ENCODE measurements around the gene LCN2.

The LCN2 gene

GRCh38 chr9:128168731-128169308 is 19.6 kb downstream of the LCN2 start:
- no peak for DNase-seq (ENCODE audit: low read depth)

- no peak for DNase-seq (ENCODE audit: low read depth)
Measured at GRCh38 chr9:128169492-128169891, 20.2 kb downstream of the LCN2 start.

GRCh38 chr9:128169925-128170324 is 20.7 kb downstream of the LCN2 start:
- no peak for DNase-seq (ENCODE audit: low read depth)

GRCh38 chr9:128174062-128174461 is 24.8 kb downstream of the LCN2 start:
- no peak for DNase-seq (ENCODE audit: low read depth)

- DNase-seq (ENCODE audit: low read depth): peak; percentile 82
Measured at GRCh38 chr9:128175102-128175563, 25.9 kb downstream of the LCN2 start.

- no peak for DNase-seq (ENCODE audit: low read depth)
Measured at GRCh38 chr9:128175726-128176125, 26.5 kb downstream of the LCN2 start.

GRCh38 chr9:128178806-128179431 is 29.7 kb downstream of the LCN2 start:
- DNase-seq (ENCODE audit: low read depth): no peak

- no peak for DNase-seq (ENCODE audit: low read depth)
Measured at GRCh38 chr9:128180001-128180400, 30.7 kb downstream of the LCN2 start.

- DNase-seq (ENCODE audit: low read depth): no peak
Measured at GRCh38 chr9:128180447-128180846, 31.2 kb downstream of the LCN2 start.

- peak; percentile 48 for DNase-seq (ENCODE audit: low read depth)
Measured at GRCh38 chr9:128181480-128181879, 32.2 kb downstream of the LCN2 start.

GRCh38 chr9:128182893-128183588 is 33.8 kb downstream of the LCN2 start:
- no peak for DNase-seq (ENCODE audit: low read depth)

GRCh38 chr9:128185979-128186965 is 37.0 kb downstream of the LCN2 start:
- DNase-seq (ENCODE audit: low read depth): no peak

GRCh38 chr9:128187361-128187760 is 38.1 kb downstream of the LCN2 start:
- DNase-seq (ENCODE audit: low read depth): no peak

GRCh38 chr9:128188209-128188608 is 39.0 kb downstream of the LCN2 start:
- no peak for DNase-seq (ENCODE audit: low read depth)

- no peak for DNase-seq (ENCODE audit: low read depth)
Measured at GRCh38 chr9:128190013-128190412, 40.8 kb downstream of the LCN2 start.

GRCh38 chr9:128190516-128191405 is 41.5 kb downstream of the LCN2 start:
- no peak for DNase-seq (ENCODE audit: low read depth)

- peak; percentile 82 for DNase-seq (ENCODE audit: low read depth)
Measured at GRCh38 chr9:128191406-128192046, 42.3 kb downstream of the LCN2 start, which contains the start of gene CIZ1. TSS of gene CIZ1 (minus strand) at chr9:128191572. CDS start at chr9:128190857, 715 bp downstream.

GRCh38 chr9:128192601-128193371 is 43.5 kb downstream of the LCN2 start:
- peak; percentile 86 for DNase-seq (ENCODE audit: low read depth)

GRCh38 chr9:128193469-128194096 is 44.3 kb downstream of the LCN2 start:
- no peak for DNase-seq (ENCODE audit: low read depth)

Data from fibroblast of gingiva (primary cell).